Large intestine (tissue), 3 donors: ENCODE data around the gene ADGRG7. TPM values are rescaled to one million over a fixed set of nuclear protein-coding genes. Genes with fewer than 3 reads are reported as not detected.

Source experiments
- DNase-seq, 2 donors: peaks; one replicate each; pipeline versions ENCODE4 v3.0.0 to v3.0.0-alpha.2; 2013
- H3K27ac ChIP-seq: one replicate; pipeline ENCODE4 v1.5.1; 2013; ENCODE audit warnings: low read length
- H3K27me3 ChIP-seq: 2 replicates; pipeline ENCODE4 v1.6.1; 2013; ENCODE audit warnings: low read length; ENCODE audit not compliant: control insufficient read depth, insufficient read depth
- H3K36me3 ChIP-seq: 2 replicates; pipeline ENCODE4 v1.6.1; 2013; ENCODE audit warnings: low read length; ENCODE audit not compliant: control insufficient read depth, insufficient read depth
- H3K4me1 ChIP-seq: one replicate; pipeline ENCODE4 v1.6.1; 2013; ENCODE audit warnings: low read length; ENCODE audit not compliant: control insufficient read depth, insufficient read depth
- H3K4me3 ChIP-seq: one replicate; pipeline ENCODE4 v1.5.1; 2013; ENCODE audit warnings: low read length
- H3K9me3 ChIP-seq: one replicate; pipeline ENCODE4 v1.6.1; 2013; ENCODE audit warnings: mild to moderate bottlenecking, low read depth, low read length, moderate library complexity; ENCODE audit not compliant: control insufficient read depth
- WGBS: methylation state at CpG from one replicate; pipeline ENCODE4 v1.1.5; 2013; ENCODE audit warnings: low lambda C conversion rate; ENCODE audit not compliant: insufficient coverage; 5-methylcytosine and 5-hydroxymethylcytosine counted together
- polyA plus RNA-seq: library from polyadenylated mRNA; unstranded; fragments of 120-200 nt; gene quantifications from one replicate; pipeline ENCODE4 v1.2.1, GENCODE V29; 2013

ADGRG7 gene
- polyA plus RNA-seq, 1 donor = 56.1 TPM

- no peaks in the 10 kb centered on the region for H3K9me3 ChIP-seq
- H3K27ac ChIP-seq = no peak overlapping the region
- H3K36me3 ChIP-seq = peaks cover 46% of the 10 kb centered on the region
- H3K27me3 ChIP-seq = no peaks in the 10 kb centered on the region
- no peaks in the 10 kb centered on the region for H3K4me1 ChIP-seq
- H3K4me3 ChIP-seq = no peak overlapping the region
- DNase-seq = no peak
- 0% methylated on average over 1 of the region's 2 CpGs for WGBS
These were observed 127.9 kb downstream of the ADGRG7 start for GRCh38 chr3:100737334-100737733.

- H3K4me3 ChIP-seq = no peak overlapping the region
- no peaks in the 10 kb centered on the region for H3K9me3 ChIP-seq
- H3K27me3 ChIP-seq = no peaks in the 10 kb centered on the region
- WGBS = no CpG with 5 or more reads among the region's 1 CpG
- H3K4me1 ChIP-seq = no peaks in the 10 kb centered on the region
- peaks cover 48% of the 10 kb centered on the region for H3K36me3 ChIP-seq
- DNase-seq = no peak
- H3K27ac ChIP-seq = no peak overlapping the region
These were observed 130.8 kb downstream of the ADGRG7 start for GRCh38 chr3:100740207-100740606.

- WGBS = no CpG with 5 or more reads among the region's 3 CpGs
- Histone ChIP-seq H3K36me3 (peaks cover 45% of the 10 kb centered on the region), H3K4me1 (no peaks in the 10 kb centered on the region), H3K27ac (no peak overlapping the region), H3K27me3 (no peaks in the 10 kb centered on the region), H3K4me3 (no peak overlapping the region), H3K9me3 (no peaks in the 10 kb centered on the region)
- DNase-seq = no peak
These were observed 134.1 kb downstream of the ADGRG7 start for GRCh38 chr3:100743535-100743934.

- H3K4me3 ChIP-seq = no peak overlapping the region
- H3K4me1 ChIP-seq = no peaks in the 10 kb centered on the region
- peaks cover 43% of the 10 kb centered on the region for H3K36me3 ChIP-seq
- no CpG with 5 or more reads among the region's 2 CpGs for WGBS
- DNase-seq = no peak
- H3K9me3 ChIP-seq = no peaks in the 10 kb centered on the region
- H3K27me3 ChIP-seq = no peaks in the 10 kb centered on the region
- no peak overlapping the region for H3K27ac ChIP-seq
These were observed 135.3 kb downstream of the ADGRG7 start for GRCh38 chr3:100744671-100745070.

Other genes starting within 250 kb of the ADGRG7 start
- 64.0 TPM for gene TOMM70, start 208.5 kb upstream of the ADGRG7 start, polyA plus RNA-seq
- 2.2 TPM for gene LNP1, start 208.1 kb upstream of the ADGRG7 start, polyA plus RNA-seq
- gene TMEM45A, start 117.0 kb upstream of the ADGRG7 start, polyA plus RNA-seq = 10.6 TPM
- gene TFG, start 99.9 kb downstream of the ADGRG7 start, polyA plus RNA-seq = 159 TPM